ENCODE measurements around the gene LAMTOR1.

Gene LAMTOR1

GRCh38 chr11:72105888-72106287 lies 2.8 kb upstream of the LAMTOR1 start, which contains the start of gene TOMT:
TSS of gene TOMT (plus strand) at chr11:72105924. CDS start at chr11:72105952, 28 bp downstream.
- no peak for TF ChIP-seq SUZ12 (IDR thresholded peaks at IDR 0.05; ENCODE audit: extremely low read depth, insufficient read depth, insufficient read length)
- no peak for TF ChIP-seq ZNF274 (IDR thresholded peaks at IDR 0.05; ENCODE audit: low read depth, low read length)
- TF ChIP-seq YY1 (IDR thresholded peaks at IDR 0.05; ENCODE audit: insufficient read depth, insufficient read length) = no peak
- Histone ChIP-seq H3K9ac (ENCODE audit: insufficient read length, low read depth) (no peak within 1 kb of the TSS), H3K9me3 (ENCODE audit: insufficient read depth, low read length) (no peaks in the 10 kb centered on the region), H3K4me3 (ENCODE audit: insufficient read length, low read depth) (no peak within 1 kb of the TSS), H3K27me3 (ENCODE audit: insufficient read depth, insufficient read length) (no peaks in the 10 kb centered on the region), H3K36me3 (ENCODE audit: insufficient read depth, insufficient read length, low read length) (peaks cover 49% of the 10 kb centered on the region), H3K4me1 (ENCODE audit: insufficient read depth, insufficient read length) (no peaks in the 10 kb centered on the region)
- DNase-seq (ENCODE audit: low read depth, low spot score) = no peak

- Histone ChIP-seq H3K4me1 (ENCODE audit: insufficient read depth, insufficient read length) (no peaks in the 10 kb centered on the region), H3K9ac (ENCODE audit: insufficient read length, low read depth) (peak overlapping the region; percentile 11), H3K36me3 (ENCODE audit: insufficient read depth, insufficient read length, low read length) (peaks cover 51% of the 10 kb centered on the region)
Measured at GRCh38 chr11:72103754-72104167, 664 bp upstream of the LAMTOR1 start.

GRCh38 chr11:72102631-72102945 lies 509 bp downstream of the LAMTOR1 start:
- no peak for TF ChIP-seq ZNF274 (IDR thresholded peaks at IDR 0.05; ENCODE audit: low read depth, low read length)
- TF ChIP-seq SUZ12 (IDR thresholded peaks at IDR 0.05; ENCODE audit: extremely low read depth, insufficient read depth, insufficient read length) = no peak
- TF ChIP-seq YY1 (IDR thresholded peaks at IDR 0.05; ENCODE audit: insufficient read depth, insufficient read length) = no peak
- peak overlapping the region; percentile 95 for H3K9ac ChIP-seq (ENCODE audit: insufficient read length, low read depth)
- H3K36me3 ChIP-seq (ENCODE audit: insufficient read depth, insufficient read length, low read length) = peaks cover 53% of the 10 kb centered on the region
- H3K9me3 ChIP-seq (ENCODE audit: insufficient read depth, low read length) = no peaks in the 10 kb centered on the region
- H3K27me3 ChIP-seq (ENCODE audit: insufficient read depth, insufficient read length) = no peaks in the 10 kb centered on the region
- no peak for DNase-seq (ENCODE audit: low read depth, low spot score)
- H3K4me3 ChIP-seq (ENCODE audit: insufficient read length, low read depth) = peak overlapping the region; percentile 69
- no peaks in the 10 kb centered on the region for H3K4me1 ChIP-seq (ENCODE audit: insufficient read depth, insufficient read length)

More at GRCh38 chr11:72103754-72104167, 664 bp upstream of the LAMTOR1 start:
- DNase-seq (ENCODE audit: low read depth, low spot score) = no peak
- peak overlapping the region; percentile 19 for H3K4me3 ChIP-seq (ENCODE audit: insufficient read length, low read depth)
- no peak for TF ChIP-seq YY1 (IDR thresholded peaks at IDR 0.05; ENCODE audit: insufficient read depth, insufficient read length)
- TF ChIP-seq SUZ12 (IDR thresholded peaks at IDR 0.05; ENCODE audit: extremely low read depth, insufficient read depth, insufficient read length) = no peak
- TF ChIP-seq ZNF274 (IDR thresholded peaks at IDR 0.05; ENCODE audit: low read depth, low read length) = no peak
- no peaks in the 10 kb centered on the region for H3K27me3 ChIP-seq (ENCODE audit: insufficient read depth, insufficient read length)
- no peaks in the 10 kb centered on the region for H3K9me3 ChIP-seq (ENCODE audit: insufficient read depth, low read length)

DNA sequence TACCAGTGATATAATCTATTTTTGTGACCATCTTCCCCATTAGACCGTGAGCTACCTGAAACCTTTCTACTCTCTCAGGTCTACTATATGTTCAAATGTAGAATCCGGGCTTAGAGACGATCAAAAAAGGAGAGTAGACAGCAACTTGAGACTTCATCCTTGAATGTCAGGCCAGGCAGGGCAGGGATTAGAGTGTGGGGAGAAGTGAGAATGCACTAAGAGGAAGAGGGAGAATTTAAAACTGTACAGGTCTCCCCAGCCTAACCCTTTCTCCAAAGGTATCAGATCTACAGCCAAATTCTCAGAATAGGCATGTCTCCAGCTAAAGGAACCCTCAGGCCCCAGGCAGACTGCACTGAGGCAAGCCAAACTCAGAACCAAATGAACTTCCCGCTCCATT lies 935 bp downstream of the LAMTOR1 start:
- Histone ChIP-seq H3K9me3 (ENCODE audit: insufficient read depth, low read length) (no peaks in the 10 kb centered on the region), H3K27me3 (ENCODE audit: insufficient read depth, insufficient read length) (no peaks in the 10 kb centered on the region), H3K4me1 (ENCODE audit: insufficient read depth, insufficient read length) (no peaks in the 10 kb centered on the region), H3K4me3 (ENCODE audit: insufficient read length, low read depth) (peak overlapping the region; percentile 69), H3K9ac (ENCODE audit: insufficient read length, low read depth) (peak overlapping the region; percentile 95), H3K36me3 (ENCODE audit: insufficient read depth, insufficient read length, low read length) (peaks cover 53% of the 10 kb centered on the region)
- DNase-seq (ENCODE audit: low read depth, low spot score) = no peak
- TF ChIP-seq SUZ12 (IDR thresholded peaks at IDR 0.05; ENCODE audit: extremely low read depth, insufficient read depth, insufficient read length) (no peak), ZNF274 (IDR thresholded peaks at IDR 0.05; ENCODE audit: low read depth, low read length) (no peak), YY1 (IDR thresholded peaks at IDR 0.05; ENCODE audit: insufficient read depth, insufficient read length) (no peak)

- no peak overlapping the region for H3K9ac ChIP-seq (ENCODE audit: insufficient read length, low read depth)
- H3K4me3 ChIP-seq (ENCODE audit: insufficient read length, low read depth) = no peak overlapping the region
- no peak for DNase-seq (ENCODE audit: low read depth, low spot score)
- no peaks in the 10 kb centered on the region for H3K27me3 ChIP-seq (ENCODE audit: insufficient read depth, insufficient read length)
- H3K36me3 ChIP-seq (ENCODE audit: insufficient read depth, insufficient read length, low read length) = peaks cover 59% of the 10 kb centered on the region
- TF ChIP-seq SUZ12 (IDR thresholded peaks at IDR 0.05; ENCODE audit: extremely low read depth, insufficient read depth, insufficient read length) = no peak
- TF ChIP-seq ZNF274 (IDR thresholded peaks at IDR 0.05; ENCODE audit: low read depth, low read length) = no peak
- TF ChIP-seq YY1 (IDR thresholded peaks at IDR 0.05; ENCODE audit: insufficient read depth, insufficient read length) = no peak
- no peaks in the 10 kb centered on the region for H3K4me1 ChIP-seq (ENCODE audit: insufficient read depth, insufficient read length)
- no peaks in the 10 kb centered on the region for H3K9me3 ChIP-seq (ENCODE audit: insufficient read depth, low read length)
Measured at GRCh38 chr11:72100462-72100861, 2.6 kb downstream of the LAMTOR1 start.

- H3K4me1 ChIP-seq (ENCODE audit: insufficient read depth, insufficient read length) = no peaks in the 10 kb centered on the region
- H3K36me3 ChIP-seq (ENCODE audit: insufficient read depth, insufficient read length, low read length) = peaks cover 64% of the 10 kb centered on the region
- H3K9ac ChIP-seq (ENCODE audit: insufficient read length, low read depth) = no peak overlapping the region
- no peak overlapping the region for H3K4me3 ChIP-seq (ENCODE audit: insufficient read length, low read depth)
- no peaks in the 10 kb centered on the region for H3K27me3 ChIP-seq (ENCODE audit: insufficient read depth, insufficient read length)
- no peak for DNase-seq (ENCODE audit: low read depth, low spot score)
- H3K9me3 ChIP-seq (ENCODE audit: insufficient read depth, low read length) = no peaks in the 10 kb centered on the region
- no peak for TF ChIP-seq ZNF274 (IDR thresholded peaks at IDR 0.05; ENCODE audit: low read depth, low read length)
- TF ChIP-seq YY1 (IDR thresholded peaks at IDR 0.05; ENCODE audit: insufficient read depth, insufficient read length) = no peak
- TF ChIP-seq SUZ12 (IDR thresholded peaks at IDR 0.05; ENCODE audit: extremely low read depth, insufficient read depth, insufficient read length) = no peak
Measured at GRCh38 chr11:72100009-72100408, 3.1 kb downstream of the LAMTOR1 start.

DNA sequence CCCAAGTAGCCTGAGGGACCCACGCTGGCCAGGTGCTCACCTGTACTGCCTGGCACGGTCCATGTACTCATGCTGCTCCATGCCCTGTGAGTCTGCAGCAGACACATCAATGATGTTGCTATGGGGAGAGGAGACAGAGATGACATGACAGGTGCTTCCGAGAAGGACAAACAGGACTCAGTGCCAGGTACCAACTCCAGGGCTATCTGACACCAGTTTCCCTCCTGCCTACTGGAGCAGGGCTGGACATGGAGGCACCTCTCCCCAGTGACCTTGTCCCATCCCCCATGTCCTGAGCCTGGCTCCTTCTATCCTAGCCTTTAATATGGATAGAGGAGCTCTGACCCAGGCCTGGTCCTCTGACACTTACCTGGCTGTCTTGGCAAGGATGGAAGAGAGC lies 4.4 kb downstream of the LAMTOR1 start:
- H3K9me3 ChIP-seq (ENCODE audit: insufficient read depth, low read length) = no peaks in the 10 kb centered on the region
- TF ChIP-seq YY1 (IDR thresholded peaks at IDR 0.05; ENCODE audit: insufficient read depth, insufficient read length) (no peak), ZNF274 (IDR thresholded peaks at IDR 0.05; ENCODE audit: low read depth, low read length) (no peak), SUZ12 (IDR thresholded peaks at IDR 0.05; ENCODE audit: extremely low read depth, insufficient read depth, insufficient read length) (no peak)
- no peak overlapping the region for H3K9ac ChIP-seq (ENCODE audit: insufficient read length, low read depth)
- DNase-seq (ENCODE audit: low read depth, low spot score) = no peak
- no peak overlapping the region for H3K4me3 ChIP-seq (ENCODE audit: insufficient read length, low read depth)
- H3K27me3 ChIP-seq (ENCODE audit: insufficient read depth, insufficient read length) = no peaks in the 10 kb centered on the region
- peaks cover 72% of the 10 kb centered on the region for H3K36me3 ChIP-seq (ENCODE audit: insufficient read depth, insufficient read length, low read length)
- H3K4me1 ChIP-seq (ENCODE audit: insufficient read depth, insufficient read length) = no peaks in the 10 kb centered on the region
